A549 (cell line): Measurements from ENCODE around the gene TRIM54. TPM values are rescaled to one million over a fixed set of nuclear protein-coding genes. Genes with fewer than 3 reads are reported as not detected.

Experiments
- ATAC-seq, 2 experiments: fragments of 200-7000 bp in 1 of 2; fragments of >200 bp in 1 of 2; cut with Nextera tagmentation in 1 of 2; cut with Tn5 transposase in 1 of 2; 3 replicates each; pipeline versions ENCODE4 v1.8.0 to v1.9.1; 2018 to 2020; ENCODE audit warnings: mild to moderate bottlenecking in 1 of 2, moderate library complexity in 1 of 2
- CTCF ChIA-PET: fragments of 300-600 bp; sonication (Branson Sonifier 250); formaldehyde crosslinking; extraction: SDS; loops from one replicate; lab custom pipeline; 2021; ENCODE audit warnings: antibody characterized with exemption, inconsistent platforms; lab: Yijun Ruan, JAX
- POLR2A ChIA-PET: fragments of 350-600 bp; formaldehyde crosslinking; extraction: SDS; loops from one replicate; lab custom pipeline; 2021; ENCODE audit warnings: antibody characterized with exemption, inconsistent platforms; lab: Yijun Ruan, JAX
- DNase-seq, 2 experiments: peaks; one replicate each; pipeline versions ENCODE4 v3.0.0 to v3.0.0-alpha.2; 2011 to 2016; ENCODE audit warnings: low read depth in 1 of 2, low spot score in 1 of 2
- FAIRE-seq: peaks from 2 replicates; lab custom pipeline; 2011; peaks lifted over from hg19 to GRCh38; lab: Jason Lieb, UNC
- H3K27ac ChIP-seq, 2 experiments: fragments of >200 bp; sonication (Bioruptor Twin); formaldehyde crosslinking; 3 replicates each; pipeline ENCODE4 v1.5.1; 2016 to 2017
- H3K4me1 ChIP-seq: fragments of >200 bp; sonication (Bioruptor Twin); formaldehyde crosslinking; 3 replicates; pipeline ENCODE4 v1.6.1; 2016
- H3K4me2 ChIP-seq: fragments of >200 bp; sonication (Bioruptor Twin); formaldehyde crosslinking; 3 replicates; pipeline ENCODE4 v1.6.1; 2016
- H3K4me3 ChIP-seq: fragments of >200 bp; sonication (Bioruptor Twin); formaldehyde crosslinking; 3 replicates; pipeline ENCODE4 v1.5.1; 2016
- H3K9me3 ChIP-seq: fragments of >200 bp; sonication (Bioruptor Twin); formaldehyde crosslinking; 3 replicates; pipeline ENCODE4 v1.6.1; 2016
- CBX8 ChIP-seq: fragments of 200-600 bp; sonication (generic); IDR thresholded peaks from 2 replicates; pipeline ENCODE4 v1.6.1; 2016
- CEBPB ChIP-seq, 2 experiments: fragments of >200 bp in 1 of 2; sonication (Bioruptor Twin) in 1 of 2; formaldehyde crosslinking in 1 of 2; IDR thresholded peaks; 2 replicates each; pipeline ENCODE4 v1.6.1; 2012 to 2016
- CHD2 ChIP-seq: fragments of 150-350 bp; IDR thresholded peaks from 2 replicates; pipeline ENCODE4 v1.6.1; 2014; ENCODE audit warnings: low read length; ENCODE audit not compliant: partially characterized antibody
- CHD4 ChIP-seq: fragments of 200-600 bp; sonication (generic); IDR thresholded peaks from 2 replicates; pipeline ENCODE4 v1.6.1; 2016; ENCODE audit warnings: antibody characterized with exemption, mild to moderate bottlenecking, borderline replicate concordance
- EHMT2 ChIP-seq: fragments of 200-600 bp; sonication (generic); IDR thresholded peaks from 2 replicates; pipeline ENCODE4 v1.6.1; 2016; ENCODE audit warnings: antibody characterized with exemption, low read depth, mild to moderate bottlenecking, moderate library complexity
- ESRRA ChIP-seq: fragments of 150-350 bp; IDR thresholded peaks from 2 replicates; pipeline ENCODE4 v1.6.1; 2014; ENCODE audit warnings: mild to moderate bottlenecking, low read length, borderline replicate concordance
- FOSB ChIP-seq: fragments of 250-450 bp; sonication (Bioruptor Pico); IDR thresholded peaks from 2 replicates; pipeline ENCODE4 v1.5.0; 2020; ENCODE audit warnings: mild to moderate bottlenecking, moderate library complexity
- FOXS1 ChIP-seq: fragments of 250-450 bp; sonication (Bioruptor Pico); IDR thresholded peaks from 2 replicates; pipeline ENCODE4 v1.5.0; 2020; ENCODE audit warnings: mild to moderate bottlenecking, moderate library complexity
- GATA3 ChIP-seq: IDR thresholded peaks from 2 replicates; pipeline ENCODE4 v1.6.1; 2012; ENCODE audit warnings: borderline replicate concordance
- HOXA7 ChIP-seq: fragments of 250-450 bp; sonication (Bioruptor Pico); IDR thresholded peaks from 2 replicates; pipeline ENCODE4 v1.5.0; 2020; ENCODE audit warnings: mild to moderate bottlenecking, moderate library complexity
- HOXB5 ChIP-seq: fragments of 250-450 bp; sonication (Bioruptor Pico); IDR thresholded peaks from 2 replicates; pipeline ENCODE4 v1.5.0; 2020; ENCODE audit warnings: mild to moderate bottlenecking, moderate library complexity
- MYC ChIP-seq: IDR thresholded peaks from 2 replicates; pipeline ENCODE4 v1.6.1; 2012; ENCODE audit warnings: mild to moderate bottlenecking, inconsistent platforms, low read length, improper control_type of control experiment, borderline replicate concordance
- PBX3 ChIP-seq: IDR thresholded peaks from 2 replicates; pipeline ENCODE4 v1.6.1; 2012
- RAD21 ChIP-seq, 2 experiments: fragments of >200 bp in 1 of 2; sonication (Bioruptor Twin) in 1 of 2; formaldehyde crosslinking in 1 of 2; IDR thresholded peaks in 1 of 2; conservative IDR thresholded peaks in 1 of 2; 2 replicates in 1 of 2; 3 replicates in 1 of 2; pipeline ENCODE4 v1.6.1; 2012 to 2018; ENCODE audit warnings: inconsistent platforms in 1 of 2
- SREBF2 ChIP-seq: fragments of 450-650 bp; IDR thresholded peaks from 2 replicates; pipeline ENCODE4 v1.6.1; 2014; ENCODE audit warnings: mild to moderate bottlenecking, moderate library complexity
- TFCP2L1 ChIP-seq: fragments of 250-450 bp; sonication (Bioruptor Pico); IDR thresholded peaks from 2 replicates; pipeline ENCODE4 v1.5.0; 2021; ENCODE audit warnings: mild to moderate bottlenecking
- ZSCAN20 ChIP-seq: fragments of 250-450 bp; sonication (Bioruptor Pico); IDR thresholded peaks from 2 replicates; pipeline ENCODE4 v1.8.0; 2022; ENCODE audit warnings: mild to moderate bottlenecking, moderate library complexity
- WGBS: methylation state at CpG from one replicate; pipeline ENCODE4 v1.1.6; 2017; ENCODE audit errors: missing lambda C conversion rate; 5-methylcytosine and 5-hydroxymethylcytosine counted together
- polyA plus RNA-seq, 4 experiments: library from polyadenylated mRNA; depleted of rRNA in 3 of 4; stranded (reverse); fragments of >200 nt; fragmentation: RNase III in 1 of 4; extraction: RNeasy Plus Mini Kit Qiagen cat#74134 plus additional on column Dnase treatment in 1 of 4; gene quantifications; 2 replicates in 3 of 4; 3 replicates in 1 of 4; pipeline ENCODE4 v1.2.3, GENCODE V29; 2011 to 2017
- TF ChIP-seq, protein P1 (sequence below): fragments of >200 bp; sonication (Bioruptor Twin); formaldehyde crosslinking; IDR thresholded peaks from 3 replicates; pipeline ENCODE4 v1.6.1; 2016

Gene TRIM54
- polyA plus RNA-seq, 2 of the 4 experiments (the other 2 are of a cell fraction) = 0.13 to 0.14 TPM

DNA sequence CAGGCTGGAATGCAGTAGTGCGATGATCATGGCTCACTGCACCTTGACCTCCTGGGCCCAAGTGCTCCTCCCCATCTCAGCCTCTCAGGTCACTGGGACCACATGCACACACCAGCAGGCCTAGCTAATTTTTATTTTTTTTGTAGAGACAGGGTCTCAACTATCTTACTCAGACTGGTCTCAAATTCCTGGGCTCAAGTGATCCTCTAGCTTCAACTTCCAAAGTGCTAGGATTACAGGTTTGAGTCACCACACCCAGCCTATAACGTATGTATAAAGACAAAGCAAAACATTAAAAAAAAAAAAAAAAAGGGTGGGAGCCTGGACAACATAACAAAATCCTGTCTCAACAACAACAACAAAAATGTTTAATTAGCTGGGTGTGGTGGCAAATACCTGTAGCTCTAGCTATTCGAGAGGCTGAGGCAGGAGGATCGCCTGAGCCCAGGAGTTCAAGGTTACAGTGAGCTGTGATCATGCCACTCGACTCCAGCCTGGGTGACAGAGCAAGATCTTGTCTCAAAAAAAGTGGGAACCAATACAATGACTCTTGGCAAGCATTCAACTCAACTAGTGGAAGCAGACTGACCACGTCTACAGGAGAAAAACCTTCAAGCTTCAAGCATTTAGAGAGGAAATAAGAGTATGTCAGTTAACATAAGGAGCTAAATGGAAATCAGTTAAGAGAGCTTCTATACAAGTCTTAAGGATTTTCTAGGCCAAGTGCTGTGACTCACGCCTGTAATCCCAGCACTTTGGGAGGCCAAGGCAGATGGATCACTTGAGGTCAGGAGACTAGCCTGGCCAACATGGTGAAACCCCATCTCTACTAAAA lies 71.8 kb downstream of the TRIM54 start:
- FAIRE-seq (no peak), DNase-seq (no peak)
- POLR2A ChIA-PET = interaction anchor here (0.9 to 1.4 kb wide), 2 partner anchors 10 to 16 kb away, joined by 4 to 5 read pairs; no protein-coding TSS in a partner anchor
- H3K9me3 ChIP-seq = no peaks in the 10 kb centered on the region
- no peak overlapping the region for H3K27ac ChIP-seq
- CTCF ChIA-PET = interaction anchor here (1.1 to 3.3 kb wide), 5 partner anchors 10 to 22 kb away, joined by 3 to 16 read pairs (median 5); partner anchors contain the start of gene EIF2B4
- peaks cover 28% of the 10 kb centered on the region for H3K4me1 ChIP-seq
- peak overlapping the region; percentile 77 for H3K4me2 ChIP-seq
- no peak for TF ChIP-seq HOXB5 (CRISPR knock-in tag)
- TF ChIP-seq EHMT2 = no peak
- no peak for TF ChIP-seq ZSCAN20
- TF ChIP-seq SREBF2 = no peak
- TF ChIP-seq HOXA7 (CRISPR knock-in tag) = no peak
- TF ChIP-seq FOXS1 (CRISPR knock-in tag) = no peak
- no peak for TF ChIP-seq CHD2
- TF ChIP-seq GATA3 = no peak
- no peak for TF ChIP-seq FOSB (CRISPR knock-in tag)
- no peak for TF ChIP-seq CEBPB (IDR thresholded peaks at IDR 0.05)
- TF ChIP-seq ESRRA = no peak
- TF ChIP-seq RAD21 (conservative IDR thresholded peaks at IDR 0.05 in 1 of 2, IDR thresholded peaks at IDR 0.05 in 1 of 2) = no peak
- TF ChIP-seq, all 56 proteins: peak for 0
- 76% methylated on average over 7 of the region's 7 CpGs for WGBS
- no peak for ATAC-seq
- no peak overlapping the region for H3K4me3 ChIP-seq

DNA sequence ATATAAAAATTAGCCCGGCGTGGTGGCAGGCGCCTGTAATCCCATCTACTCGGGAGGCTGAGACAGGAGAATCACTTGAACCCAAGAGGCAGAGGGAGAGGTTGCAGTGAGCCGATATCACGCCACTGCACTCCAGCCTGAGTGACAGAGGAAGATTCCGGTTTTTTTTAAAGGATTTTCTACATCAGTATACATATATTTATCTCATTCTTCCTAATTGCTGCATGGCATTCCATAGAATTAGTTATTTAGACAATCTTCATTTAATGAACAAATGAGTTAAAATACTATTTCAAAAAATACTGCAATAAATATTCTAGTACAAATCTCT lies 72.3 kb downstream of the TRIM54 start:
- H3K27ac ChIP-seq = no peak overlapping the region
- no peaks in the 10 kb centered on the region for H3K9me3 ChIP-seq
- DNase-seq (no peak), ATAC-seq (no peak), FAIRE-seq (no peak)
- WGBS = 89% methylated on average over 7 of the region's 7 CpGs
- CTCF ChIA-PET = interaction anchor here (1.1 to 3.3 kb wide), 5 partner anchors 10 to 75 kb away, joined by 3 to 16 read pairs (median 5); partner anchors contain the start of gene EIF2B4
- peak overlapping the region; percentile 77 for H3K4me2 ChIP-seq
- no peak for TF ChIP-seq ZSCAN20
- TF ChIP-seq MYC = no peak
- no peak for TF ChIP-seq TFCP2L1 (CRISPR knock-in tag)
- TF ChIP-seq FOSB (CRISPR knock-in tag) = no peak
- TF ChIP-seq CHD4 = no peak
- peaks cover 28% of the 10 kb centered on the region for H3K4me1 ChIP-seq
- POLR2A ChIA-PET = interaction anchor here (0.9 kb wide), 1 partner anchor 15 kb away, joined by 4 read pairs; no protein-coding TSS in a partner anchor
- H3K4me3 ChIP-seq = no peak overlapping the region

DNA sequence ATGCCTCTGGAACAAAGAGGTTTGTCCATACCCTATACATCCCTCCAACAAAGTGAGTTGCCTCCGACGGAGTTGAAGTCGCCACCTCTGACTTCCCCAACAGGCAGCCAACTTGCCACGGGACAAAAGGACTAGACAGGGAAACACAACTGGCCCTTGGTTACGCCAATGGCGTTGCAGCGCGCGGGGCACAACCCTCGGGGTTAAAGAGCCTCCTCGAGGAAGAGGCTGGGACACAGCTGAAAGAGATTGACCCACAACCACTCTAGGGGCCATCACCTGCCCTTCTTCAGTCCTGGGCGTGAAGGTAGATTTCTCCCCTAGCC lies 73.8 kb downstream of the TRIM54 start:
- CTCF ChIA-PET = interaction anchor here (1.1 to 2.9 kb wide), 5 partner anchors 9 to 76 kb away, joined by 3 to 21 read pairs (median 4); partner anchors contain the start of genes EIF2B4 and SNX17
- TF ChIP-seq, protein P1, sequence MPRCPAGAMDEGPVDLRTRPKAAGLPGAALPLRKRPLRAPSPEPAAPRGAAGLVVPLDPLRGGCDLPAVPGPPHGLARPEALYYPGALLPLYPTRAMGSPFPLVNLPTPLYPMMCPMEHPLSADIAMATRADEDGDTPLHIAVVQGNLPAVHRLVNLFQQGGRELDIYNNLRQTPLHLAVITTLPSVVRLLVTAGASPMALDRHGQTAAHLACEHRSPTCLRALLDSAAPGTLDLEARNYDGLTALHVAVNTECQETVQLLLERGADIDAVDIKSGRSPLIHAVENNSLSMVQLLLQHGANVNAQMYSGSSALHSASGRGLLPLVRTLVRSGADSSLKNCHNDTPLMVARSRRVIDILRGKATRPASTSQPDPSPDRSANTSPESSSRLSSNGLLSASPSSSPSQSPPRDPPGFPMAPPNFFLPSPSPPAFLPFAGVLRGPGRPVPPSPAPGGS = no peak
- TF ChIP-seq TFCP2L1 (CRISPR knock-in tag) = 0 out of 2 replicates have a peak, but pooled peaks have one; percentile 55
- TF ChIP-seq CHD2 = no peak
- peak; percentile 40; the same call in 1 of the 2 replicates for TF ChIP-seq PBX3
- no peak for TF ChIP-seq CBX8

More for the DNA sequence above, 73.8 kb downstream of the TRIM54 start:
- H3K27ac ChIP-seq = peak overlapping the region; percentile 83 to 91
- ATAC-seq (peak; percentile 58 to 76), DNase-seq (peak; percentile 70 to 81), FAIRE-seq (no peak)
- H3K4me1 ChIP-seq = peaks cover 28% of the 10 kb centered on the region
- peak overlapping the region; percentile 77 for H3K4me2 ChIP-seq
- peak overlapping the region; percentile 82 for H3K4me3 ChIP-seq
- no peaks in the 10 kb centered on the region for H3K9me3 ChIP-seq
- 2% methylated on average over 12 of the region's 12 CpGs for WGBS
- POLR2A ChIA-PET = interaction anchor here (0.9 to 2.3 kb wide), 4 partner anchors 14 to 34 kb away, joined by 3 to 25 read pairs (median 8); partner anchors contain the start of genes EIF2B4 and SNX17
